ENCODE measurements around the gene PBX2.

PBX2 gene

DNA sequence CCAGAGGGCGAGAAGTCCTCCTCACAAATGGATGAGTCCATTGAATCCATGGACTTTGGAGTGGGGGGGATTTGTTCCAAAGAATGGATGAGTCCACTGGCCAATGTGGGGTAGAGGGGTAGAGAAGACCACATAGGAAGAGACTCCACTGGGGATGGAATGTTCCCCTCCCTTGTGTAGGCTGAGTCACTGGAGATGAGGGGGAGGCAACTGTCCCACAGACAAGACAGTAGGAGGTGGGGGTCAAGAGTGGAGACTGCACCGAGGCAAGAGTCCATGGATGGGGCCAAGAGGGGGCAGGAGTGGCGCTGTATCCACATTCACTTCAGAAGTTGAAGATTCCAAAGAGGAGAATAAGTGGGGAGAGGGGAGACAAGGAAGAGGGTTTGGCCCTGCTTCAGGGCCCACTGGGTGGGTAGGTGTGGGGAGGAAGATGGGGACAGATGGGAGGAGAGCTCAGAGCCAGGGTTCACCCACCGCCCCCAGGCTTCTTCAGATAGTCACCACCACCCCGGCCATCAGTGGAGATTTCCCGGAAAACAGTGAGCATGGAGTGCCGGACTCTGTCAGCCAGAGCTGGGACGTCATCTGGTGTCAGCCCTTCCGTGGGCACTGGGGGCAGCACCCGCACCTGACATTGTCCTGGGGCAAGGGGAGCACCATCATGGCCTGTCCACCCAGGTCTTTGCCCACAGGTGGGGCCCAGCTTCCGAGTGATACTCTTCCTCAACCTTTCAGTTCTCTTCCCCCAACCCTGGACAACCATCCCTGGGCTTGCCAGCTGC lies 21.0 kb downstream of the PBX2 start:
- DNase-seq, result no peak

DNA sequence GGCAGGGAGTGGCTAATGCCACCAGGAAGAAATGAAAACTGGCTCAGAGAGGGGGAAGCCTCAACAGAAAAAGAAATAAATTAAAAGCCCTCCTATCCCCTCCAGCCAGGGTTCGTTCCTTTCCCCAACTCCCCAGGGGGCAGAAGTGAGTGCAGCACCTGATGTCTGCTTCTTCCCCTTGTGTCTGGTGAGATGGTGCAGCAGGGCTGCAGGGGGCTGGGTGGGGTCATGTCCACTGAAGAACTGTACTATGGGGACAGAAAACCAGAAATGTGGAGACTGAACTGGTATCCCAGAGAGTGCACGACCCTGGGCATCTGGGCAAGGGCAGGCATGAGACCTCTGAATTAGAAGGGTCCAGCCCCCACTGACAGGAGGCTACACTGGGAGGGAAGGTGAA lies 21.7 kb downstream of the PBX2 start:
- no peak for DNase-seq

DNA sequence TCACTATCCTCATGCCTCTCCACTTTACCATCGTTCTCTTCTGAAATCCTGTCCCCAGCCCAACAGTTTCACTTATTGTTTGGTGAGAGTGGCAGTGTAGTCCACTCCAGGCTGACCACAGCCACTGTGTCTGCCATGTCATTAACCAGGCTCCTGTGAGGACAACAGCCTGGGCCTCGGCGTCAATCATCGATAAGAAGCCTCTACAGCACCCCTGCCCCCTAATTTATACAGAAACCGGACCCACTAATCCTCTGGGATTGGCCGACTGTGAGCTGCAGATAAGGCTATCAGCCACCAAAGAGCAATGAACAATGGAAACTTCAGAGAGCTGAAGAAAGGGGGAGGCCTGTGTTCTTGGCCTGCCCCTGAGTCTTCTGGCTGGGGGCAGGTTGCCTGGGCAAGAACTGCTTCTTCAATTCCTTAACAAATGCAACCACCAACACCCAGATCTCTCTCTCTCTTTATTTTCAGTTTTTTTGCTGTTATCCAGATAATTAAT lies 22.2 kb downstream of the PBX2 start:
- DNase-seq, result no peak

DNA sequence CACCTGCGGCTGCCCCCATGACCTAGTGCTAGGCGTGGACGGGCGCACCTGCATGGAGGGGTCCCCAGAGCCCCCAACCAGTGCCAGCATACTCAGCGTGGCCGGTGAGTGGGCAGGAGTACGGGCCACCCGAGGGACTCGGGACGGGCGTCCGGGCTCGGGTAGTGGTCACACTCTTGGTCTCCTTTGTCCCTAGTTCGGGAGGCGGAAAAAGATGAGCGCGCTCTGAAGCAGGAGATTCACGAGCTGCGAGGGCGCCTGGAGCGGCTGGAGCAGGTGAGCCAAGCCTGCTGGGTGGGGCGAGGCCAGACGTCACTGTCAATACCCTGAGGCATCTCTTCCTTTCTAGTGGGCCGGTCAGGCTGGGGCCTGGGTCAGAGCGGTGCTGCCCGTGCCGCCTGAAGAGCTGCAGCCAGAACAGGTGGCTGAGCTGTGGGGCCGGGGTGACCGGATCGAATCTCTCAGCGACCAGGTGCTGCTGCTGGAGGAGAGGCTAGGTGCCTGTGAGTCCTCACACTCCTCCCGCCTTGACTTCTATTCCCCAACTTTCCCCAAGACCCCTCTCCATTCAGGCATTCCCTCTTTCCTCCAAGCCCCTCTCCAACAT lies 22.7 kb downstream of the PBX2 start:
- DNase-seq, result no peak

DNA sequence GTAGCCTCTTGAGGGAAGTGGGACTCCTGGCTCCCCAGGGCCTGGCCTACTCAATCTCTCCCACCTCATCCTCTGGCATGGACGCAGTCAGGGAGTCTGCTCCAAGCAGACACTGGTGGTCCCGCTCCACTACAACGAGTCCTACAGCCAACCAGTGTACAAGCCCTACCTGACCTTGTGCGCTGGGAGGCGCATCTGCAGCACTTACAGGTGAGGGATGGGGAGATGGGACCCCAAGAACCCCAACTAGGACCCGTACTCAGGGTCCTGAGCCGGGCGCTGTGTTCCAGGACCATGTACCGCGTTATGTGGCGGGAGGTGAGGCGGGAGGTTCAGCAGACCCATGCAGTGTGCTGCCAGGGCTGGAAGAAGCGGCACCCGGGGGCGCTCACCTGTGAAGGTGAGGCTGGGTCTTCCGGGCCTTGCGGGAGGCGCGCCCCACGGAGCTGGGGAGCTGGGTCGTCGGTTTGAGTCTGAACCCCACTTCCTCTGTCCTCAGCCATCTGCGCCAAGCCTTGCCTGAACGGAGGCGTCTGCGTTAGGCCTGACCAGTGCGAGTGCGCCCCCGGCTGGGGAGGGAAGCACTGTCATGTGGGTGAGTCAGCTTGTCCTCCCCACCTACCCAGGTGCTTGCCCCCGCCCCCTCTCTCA lies 23.5 kb downstream of the PBX2 start:
- no peak for DNase-seq

DNA sequence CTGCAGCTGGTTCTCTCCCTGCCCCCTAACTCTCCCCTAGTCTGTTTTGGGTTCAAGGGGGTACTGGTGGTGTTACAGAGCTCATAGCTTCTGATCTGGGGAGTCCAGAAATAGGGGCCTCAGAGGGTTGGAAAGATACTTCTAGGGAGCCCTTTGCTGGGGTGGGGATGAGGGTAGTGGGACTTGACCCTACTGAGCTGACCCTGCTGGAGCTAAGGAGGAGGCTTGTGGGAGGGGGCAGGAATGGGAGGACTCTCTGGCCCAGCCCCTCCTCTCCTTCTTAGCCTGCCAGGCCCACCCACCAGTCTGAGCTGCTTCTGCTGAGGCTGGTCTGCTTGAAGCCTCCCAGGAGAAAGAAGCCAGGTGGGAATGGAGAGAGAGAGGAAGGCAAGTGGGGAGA lies 25.7 kb downstream of the PBX2 start, which contains the start of gene EGFL8:
EGFL8 (plus strand) TSS at position 301 of the 400 bp plus-strand sequence. CDS start 1,571 bp downstream, outside the sequence.
- DNase-seq, result no peak

DNA sequence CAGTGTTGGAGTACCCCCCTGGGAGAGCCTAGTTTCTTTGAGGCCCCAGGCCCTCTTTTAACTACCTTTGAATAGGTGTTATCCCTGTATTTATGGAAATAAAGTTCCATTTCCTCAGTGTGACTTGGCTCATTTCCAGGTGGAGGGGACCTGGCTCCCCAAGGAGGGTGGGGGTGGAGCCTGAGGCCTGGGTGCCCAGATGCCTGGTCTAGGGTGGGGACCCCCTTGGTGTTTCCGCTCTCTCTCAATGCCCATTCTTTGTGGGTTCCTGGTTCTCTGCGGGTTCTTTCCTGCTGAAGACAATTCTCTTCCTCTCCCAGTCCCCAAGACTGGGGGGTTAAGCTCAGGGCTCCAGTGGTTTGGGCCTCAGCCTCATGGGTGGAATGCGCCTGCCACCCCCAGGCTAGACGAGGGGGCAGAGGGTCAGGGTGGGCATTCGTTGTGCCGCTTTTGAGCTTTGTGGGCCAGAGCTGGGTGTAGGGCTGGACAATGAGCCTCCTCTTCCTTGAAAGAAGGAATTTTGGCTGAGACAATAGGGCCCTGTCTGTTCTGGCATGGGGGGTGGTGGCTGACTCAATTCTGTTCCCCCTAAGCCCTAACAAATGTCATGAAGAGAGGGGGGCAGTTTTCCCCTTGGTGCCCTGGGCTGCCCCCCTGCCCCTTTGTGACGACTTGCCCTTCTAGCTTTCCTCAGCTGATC lies 26.3 kb downstream of the PBX2 start:
- no peak for DNase-seq

DNA sequence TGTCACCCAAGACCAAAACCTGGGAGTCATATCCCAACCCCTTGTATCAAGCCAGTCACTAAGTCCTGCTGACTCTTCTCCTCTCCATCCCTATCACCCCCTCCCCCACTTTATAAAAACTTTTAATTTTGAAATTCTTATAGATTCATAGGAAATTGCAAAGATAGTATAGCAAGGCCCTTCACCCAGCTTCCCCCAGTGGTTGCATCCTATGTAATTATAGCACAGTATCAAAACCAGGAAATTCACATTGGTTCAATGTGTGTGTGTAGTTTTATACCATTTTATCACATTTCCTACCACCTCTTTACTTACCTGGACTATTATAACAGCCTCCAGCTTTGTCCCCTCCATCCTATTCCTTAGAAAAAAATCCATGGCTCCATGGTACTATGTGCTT lies 31.9 kb downstream of the PBX2 start:
- no peak for DNase-seq

DNA sequence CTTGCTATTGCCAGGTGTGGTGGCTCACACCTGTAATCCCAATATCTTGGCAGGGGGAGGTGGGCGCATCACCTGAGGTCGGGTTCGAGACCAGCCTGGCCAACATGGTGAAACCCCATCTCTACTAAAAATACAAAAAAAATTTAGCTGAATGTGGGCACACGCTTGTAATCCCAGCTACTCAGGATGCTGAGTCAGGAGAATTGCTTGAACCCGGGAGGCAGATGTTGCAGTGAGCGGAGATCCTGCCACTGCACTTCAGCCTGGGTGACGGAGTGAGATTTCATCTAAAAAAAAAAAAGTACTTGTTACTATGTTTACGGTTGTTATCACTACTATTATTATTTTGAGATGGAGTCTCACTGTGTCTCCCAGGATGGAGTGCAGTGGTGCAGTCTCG lies 33.1 kb downstream of the PBX2 start:
- DNase-seq, result no peak

DNA sequence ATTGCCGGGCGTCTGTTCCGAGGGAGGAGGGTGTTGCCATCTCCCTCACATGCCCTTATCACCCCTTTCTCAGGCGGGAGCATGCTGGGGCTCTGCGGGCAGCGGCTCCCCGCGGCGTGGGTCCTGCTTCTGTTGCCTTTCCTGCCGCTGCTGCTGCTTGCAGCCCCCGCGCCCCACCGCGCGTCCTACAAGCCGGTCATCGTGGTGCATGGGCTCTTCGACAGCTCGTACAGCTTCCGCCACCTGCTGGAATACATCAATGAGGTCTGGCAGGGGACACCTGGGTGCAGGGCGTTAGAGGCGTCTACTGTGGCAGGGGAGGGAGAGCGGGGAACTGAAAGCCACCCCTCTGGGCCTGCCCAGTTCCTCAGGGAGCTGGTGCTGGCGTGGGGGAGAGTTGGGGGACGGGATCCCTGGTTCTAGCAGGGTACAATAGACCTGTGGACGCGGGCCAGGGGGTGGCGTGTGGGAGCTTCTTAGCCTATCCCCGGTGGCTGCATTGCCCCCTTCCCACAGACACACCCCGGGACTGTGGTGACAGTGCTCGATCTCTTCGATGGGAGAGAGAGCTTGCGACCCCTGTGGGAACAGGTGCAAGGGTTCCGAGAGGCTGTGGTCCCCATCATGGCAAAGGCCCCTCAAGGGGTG lies 35.4 kb downstream of the PBX2 start:
- peak; percentile 70 for DNase-seq

DNA sequence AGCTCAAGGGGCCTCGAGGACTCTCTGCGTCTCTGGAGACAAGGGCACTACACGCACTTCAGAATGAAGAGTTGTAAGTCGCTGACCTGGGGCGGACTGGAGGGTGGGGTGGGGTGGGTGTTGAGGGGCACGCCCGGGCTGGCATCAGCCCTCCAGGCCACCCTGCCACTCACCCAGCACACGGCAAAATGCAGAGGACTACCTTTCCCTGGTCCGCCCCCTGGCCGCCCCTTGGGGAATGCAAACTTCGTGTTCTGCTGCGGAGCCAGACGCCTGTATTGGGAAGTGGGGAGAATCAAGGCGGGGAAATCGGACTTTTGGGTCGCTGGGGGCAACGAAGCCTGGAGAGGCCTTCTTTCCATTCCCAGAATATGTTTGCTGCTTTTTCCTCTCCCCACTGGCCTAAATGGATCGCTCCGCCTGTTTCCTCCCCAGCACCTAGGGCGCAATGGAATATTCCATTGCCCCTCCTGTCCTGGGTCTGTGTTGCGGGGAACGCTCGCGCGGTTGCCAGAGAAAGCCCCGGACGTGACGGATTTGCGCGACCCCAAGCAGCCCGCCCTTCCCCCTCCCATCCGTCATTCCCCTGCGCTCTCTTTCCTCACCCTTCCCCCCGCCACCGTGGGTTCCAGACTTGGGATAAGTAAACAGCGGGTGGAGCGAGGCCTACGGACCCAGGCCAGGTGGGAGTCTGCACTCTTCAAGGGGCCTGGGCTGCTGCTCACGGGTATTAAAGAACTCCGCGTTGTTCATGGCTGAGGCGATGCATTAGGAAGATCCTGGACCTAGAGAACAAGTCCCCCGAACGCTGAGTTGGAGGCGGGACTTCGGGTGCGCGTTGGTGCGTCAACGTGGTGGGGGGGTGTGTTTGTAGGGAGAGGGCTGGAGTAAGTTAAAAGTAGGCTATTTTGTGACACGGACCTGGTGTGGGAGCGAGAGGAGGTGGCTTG lies 36.2 kb downstream of the PBX2 start, which contains the start of gene PPT2:
PPT2 (plus strand) TSS at position 578 of the 950 bp plus-strand sequence. CDS start 454 bp downstream, outside the sequence.
- peak; percentile 85 for DNase-seq

DNA sequence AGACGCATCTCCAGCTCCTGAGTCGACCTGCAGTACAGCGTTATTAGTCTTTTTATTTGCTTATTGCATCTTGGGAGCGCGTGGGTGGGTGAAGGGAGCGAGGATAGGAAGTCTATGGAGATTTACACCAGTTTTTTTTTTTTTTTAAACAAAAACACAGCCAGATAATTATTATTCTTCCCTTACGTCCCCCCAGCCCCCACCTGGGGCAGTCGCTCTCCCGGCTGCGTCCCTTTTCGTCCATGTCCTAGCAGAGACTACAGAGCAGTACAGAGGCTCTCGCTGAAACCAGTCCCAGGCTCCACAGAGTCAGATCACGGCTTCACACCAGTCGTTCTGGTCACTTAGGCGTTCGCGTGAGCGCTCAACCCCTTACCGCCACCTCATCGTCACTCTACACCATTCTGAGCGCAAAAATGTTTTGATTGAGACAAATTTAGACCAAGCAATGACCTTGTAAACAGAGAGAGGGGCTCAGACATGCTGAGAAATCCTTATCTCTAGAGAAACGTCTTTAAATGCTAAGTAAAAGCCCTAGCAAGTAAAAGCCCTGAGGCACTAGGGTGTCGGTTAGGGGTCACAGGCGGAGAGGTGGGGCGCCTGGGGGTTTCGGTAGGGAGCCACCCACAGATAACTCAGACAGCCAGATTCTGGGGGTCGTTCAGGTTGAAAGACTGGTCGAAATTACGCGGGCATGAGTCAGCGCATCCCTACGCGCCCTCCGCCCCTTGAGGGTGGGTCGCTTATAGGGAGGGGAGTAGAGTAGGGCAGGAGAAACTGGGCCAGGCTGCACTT lies 37.0 kb downstream of the PBX2 start:
- no peak for DNase-seq

DNA sequence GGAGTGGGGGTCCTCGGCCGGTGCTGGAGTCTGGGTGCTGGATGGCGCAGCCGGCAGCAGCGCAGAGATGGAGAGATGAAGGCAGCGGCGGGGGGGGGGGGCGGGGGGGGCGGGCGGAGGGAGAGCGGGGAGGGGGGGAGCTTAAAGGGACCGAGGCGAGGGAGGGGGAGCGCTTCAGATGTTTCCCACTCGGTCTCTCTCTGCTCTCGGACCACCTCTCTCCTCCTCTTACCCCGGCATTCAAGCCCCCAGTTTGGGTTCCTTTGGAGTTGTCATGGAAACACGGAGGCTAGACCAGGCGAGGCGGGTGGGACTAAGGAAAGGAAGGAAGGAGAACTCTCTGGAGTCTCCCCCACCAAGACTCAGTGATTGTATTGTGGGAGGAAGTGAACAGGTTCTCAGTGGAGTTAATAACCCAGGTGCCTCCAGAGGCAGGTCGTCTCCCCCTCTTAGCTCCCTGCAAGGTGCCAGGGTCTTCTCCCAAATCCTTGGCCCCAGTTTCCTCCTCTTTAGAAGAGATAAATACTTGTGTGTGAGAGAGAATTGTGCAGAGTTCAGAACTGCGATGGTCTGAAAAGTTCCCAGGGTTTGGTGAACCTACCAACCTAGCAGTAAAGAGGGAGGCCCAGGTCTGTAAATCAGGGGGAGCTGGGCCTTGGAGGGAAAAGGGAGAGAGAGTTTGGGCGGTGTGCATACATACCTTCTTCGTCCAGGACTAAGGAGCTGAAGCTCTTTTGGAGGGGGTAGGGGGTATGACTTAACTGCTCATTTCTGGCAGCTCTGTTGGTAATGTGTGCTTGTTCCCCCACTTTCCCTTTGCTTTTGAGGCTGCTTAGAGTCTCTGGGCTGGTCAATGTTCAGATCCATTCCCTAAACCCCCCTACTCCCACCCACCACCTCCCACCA lies 37.9 kb downstream of the PBX2 start, which contains the start of gene PRRT1:
PRRT1 (minus strand) TSS at position 77 of the 906 bp plus-strand sequence. CDS start 112 bp downstream, outside the sequence.
- DNase-seq, result no peak

DNA sequence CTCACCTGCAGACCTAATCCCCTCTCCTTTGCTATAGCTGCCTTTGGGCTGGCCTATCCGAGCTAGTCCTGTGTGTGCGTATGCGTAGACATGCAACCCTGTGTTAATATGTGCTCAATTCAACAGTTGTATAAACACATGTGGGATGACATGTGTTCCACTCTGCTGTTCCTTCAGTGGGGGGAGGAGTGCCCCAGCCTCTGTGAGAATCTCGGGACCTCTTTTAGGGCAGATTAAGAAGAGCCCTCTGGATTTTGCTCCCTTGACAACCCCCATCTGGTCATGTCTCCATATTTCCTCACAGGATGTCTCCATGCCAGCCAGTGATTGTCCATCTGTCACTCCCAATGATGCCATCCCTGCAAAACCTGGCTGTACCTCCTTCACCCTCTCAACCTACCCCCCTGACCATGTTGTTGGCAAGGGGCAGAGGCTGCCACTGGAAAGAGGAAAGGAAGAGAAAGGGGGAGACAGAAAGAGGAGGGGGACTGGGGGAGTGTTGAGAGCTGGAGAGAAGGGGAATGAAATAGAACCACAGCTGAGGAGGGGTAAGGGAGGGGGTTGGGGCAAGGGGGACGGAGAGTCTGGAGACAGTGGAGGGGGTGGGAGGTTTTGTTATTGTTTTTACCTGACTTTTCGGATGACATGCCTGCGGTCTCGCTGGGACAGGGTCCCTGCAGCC lies 38.7 kb downstream of the PBX2 start:
- no peak for DNase-seq

DNA sequence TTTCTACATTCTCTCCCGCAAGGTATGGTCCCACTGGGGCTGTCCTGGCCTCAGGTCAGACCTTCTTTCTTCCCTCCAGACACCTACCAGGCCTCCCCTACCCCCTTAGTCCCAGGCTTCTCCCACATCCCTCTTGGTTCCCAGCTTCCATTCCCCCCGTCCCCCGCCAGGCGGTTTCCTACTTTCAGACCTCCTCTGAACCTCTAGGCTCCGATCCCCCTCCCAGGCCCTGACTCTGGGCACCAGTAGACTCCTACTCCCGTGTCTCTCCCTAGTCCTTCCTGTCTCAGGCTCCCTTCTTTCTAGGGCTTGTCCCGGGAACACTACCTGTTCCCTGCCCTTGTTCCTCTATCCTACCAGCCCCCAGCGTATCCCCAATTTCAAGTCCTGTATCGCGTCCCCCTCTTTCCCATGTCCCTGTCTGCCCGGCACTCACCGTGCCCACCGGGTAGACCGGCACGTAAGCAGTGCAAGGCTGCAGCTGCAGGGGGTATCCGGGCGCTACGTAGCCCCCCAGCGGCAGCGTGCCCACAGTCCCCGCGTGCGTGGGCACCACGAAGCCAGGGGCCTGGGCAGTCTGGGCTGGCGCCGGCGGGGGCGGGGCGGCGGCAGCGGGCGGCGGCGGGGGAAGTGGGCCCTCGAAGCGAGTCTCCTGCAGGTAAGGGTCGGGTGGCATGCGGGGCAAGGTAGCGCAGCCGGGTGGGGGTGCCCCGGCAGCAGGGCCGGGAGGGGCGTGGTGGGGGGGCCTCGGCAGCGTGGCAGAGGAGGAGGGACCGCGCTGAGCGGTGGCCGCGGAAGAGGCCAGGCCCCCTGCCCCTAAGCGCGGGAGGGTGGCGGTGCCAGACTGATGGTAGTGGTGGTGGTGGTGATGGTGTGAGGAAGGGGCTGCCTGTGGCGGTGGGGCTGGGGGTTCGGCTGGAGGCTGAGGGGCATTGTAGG lies 39.8 kb downstream of the PBX2 start:
- no peak for DNase-seq

DNA sequence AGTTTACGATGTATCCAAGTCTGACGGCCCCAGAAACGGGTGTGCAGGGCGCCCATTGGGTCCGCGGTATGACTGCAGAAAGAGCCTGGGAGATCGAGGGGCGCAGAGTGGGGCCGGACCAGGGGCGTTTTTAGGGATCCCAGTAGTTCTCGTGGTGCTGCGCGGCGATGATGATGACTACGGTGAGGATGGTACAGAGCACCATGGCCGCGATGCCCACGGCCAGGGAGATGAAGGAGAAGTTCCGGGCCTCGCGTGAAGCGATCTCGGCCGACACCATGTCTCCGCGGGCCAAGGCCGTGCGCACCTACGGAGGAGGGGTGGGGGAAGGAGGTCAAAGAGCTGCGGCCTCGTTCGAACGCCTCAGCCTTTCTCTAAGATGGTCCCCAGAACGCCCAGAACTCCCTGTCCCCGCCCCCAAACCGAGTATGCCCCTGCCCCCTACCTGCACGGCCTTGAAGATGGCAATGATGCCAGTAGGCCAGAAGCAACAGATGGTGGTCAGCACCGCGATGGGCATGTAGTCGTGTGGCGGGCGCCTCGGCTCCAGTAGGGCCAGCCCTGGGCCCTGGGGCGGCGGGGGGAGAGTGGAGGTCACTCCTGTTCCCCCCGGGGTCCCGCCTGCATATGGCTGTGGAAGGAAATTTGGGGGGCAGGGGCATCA lies 40.8 kb downstream of the PBX2 start:
- DNase-seq, result no peak
